NOMO-1 treated with dmso at 0.1 percent for 144 hours (cell line): ENCODE data around the gene RPH3AL.
"Not testable (repeated sequence)": the region's sequence is repeated elsewhere in the genome, so short reads cannot be mapped to it uniquely, and the experiment has no call there.

Experiments used
- DNase-seq: peaks from one replicate; lab custom pipeline; 2025; ENCODE audit not compliant: unreplicated experiment; lab: John Stamatoyannopoulos, UW

RPH3AL gene

GRCh38 chr17:206941-207560 lies 145.6 kb downstream of the RPH3AL start:
- DNase-seq = no peak

- not testable (repeated sequence) for DNase-seq
These were observed 146.1 kb downstream of the RPH3AL start for GRCh38 chr17:206484-206883.

DNA sequence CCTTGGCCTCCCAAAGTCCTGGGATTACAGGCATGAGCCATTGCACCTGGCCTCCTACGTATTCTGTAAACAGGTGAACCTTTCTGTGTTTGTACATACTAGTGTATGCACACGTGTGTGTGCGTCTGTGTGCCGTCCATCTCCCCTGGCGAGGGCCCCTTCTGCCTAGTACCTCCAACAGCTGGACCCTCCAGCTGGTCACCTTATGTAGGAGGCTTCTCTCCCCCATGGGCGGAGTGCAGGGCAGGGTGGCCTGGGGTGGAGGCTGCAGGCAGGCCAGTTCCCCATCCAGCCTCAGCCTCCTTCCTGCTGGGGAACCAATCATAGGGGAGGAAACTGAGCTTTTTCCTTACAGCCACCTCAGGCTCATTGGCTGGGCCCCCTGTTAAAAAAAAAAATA lies 146.8 kb downstream of the RPH3AL start:
- no peak for DNase-seq

DNA sequence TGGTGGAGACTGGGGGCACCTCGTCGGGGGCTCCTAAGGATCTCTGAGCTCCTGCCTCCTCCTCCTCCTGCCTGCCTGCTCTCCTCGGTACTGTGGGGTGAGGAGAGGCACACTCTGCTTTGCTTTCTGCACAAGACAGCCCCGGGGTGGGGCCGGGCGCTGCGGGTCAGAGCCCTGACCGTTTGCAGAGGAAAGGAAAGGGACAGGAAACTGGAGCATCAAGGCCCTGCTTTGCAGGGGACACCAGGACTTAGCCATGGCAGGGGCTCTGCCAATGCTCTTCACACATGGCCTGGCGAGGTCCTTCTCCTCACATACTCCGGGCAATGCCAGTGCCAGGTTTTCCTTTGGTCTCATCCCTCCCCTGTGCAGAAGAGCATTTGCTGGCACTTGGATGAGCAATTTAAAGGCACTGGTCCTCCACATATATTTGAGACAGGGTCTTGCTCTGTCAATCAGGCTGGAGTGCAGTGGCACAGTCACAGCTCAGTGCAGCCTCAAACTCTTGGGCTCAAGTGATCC lies 147.4 kb downstream of the RPH3AL start:
- DNase-seq = no peak

DNA sequence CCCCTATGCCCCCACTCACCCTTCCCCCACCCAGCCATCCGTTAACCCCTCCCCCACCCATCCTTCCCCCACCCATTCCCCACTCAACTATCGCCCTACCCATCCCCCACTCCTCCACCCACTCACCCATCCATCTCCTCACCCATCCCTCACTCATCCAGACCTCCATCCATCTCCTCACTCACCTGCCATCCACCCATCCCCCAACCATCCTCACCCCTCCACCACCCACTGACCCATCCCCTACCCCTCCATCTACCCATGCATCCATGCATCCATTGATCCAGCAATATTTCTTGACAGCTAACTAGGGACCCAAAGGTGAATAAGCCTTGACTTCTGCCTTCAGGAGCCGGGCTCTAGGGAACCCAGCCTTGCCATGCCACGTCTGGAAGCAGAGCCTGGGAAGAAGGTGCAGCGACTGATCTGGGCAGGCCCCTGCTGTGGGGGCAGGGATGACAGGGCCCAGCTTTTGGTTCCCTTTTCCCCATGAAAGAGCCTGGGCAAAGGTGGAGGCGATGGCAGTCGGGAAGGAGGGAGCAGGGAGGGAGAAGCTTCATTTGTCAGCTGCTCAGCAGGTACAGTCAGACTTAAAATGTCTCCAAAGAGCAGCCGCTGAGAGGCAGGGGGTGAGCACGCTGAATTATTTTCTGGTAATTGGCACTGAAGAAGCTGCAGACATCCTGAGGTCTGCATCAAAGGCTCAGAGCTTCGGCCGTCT lies 148.0 kb downstream of the RPH3AL start:
- no peak for DNase-seq

GRCh38 chr17:202501-202951 lies 150.1 kb downstream of the RPH3AL start:
- DNase-seq = no peak

DNA sequence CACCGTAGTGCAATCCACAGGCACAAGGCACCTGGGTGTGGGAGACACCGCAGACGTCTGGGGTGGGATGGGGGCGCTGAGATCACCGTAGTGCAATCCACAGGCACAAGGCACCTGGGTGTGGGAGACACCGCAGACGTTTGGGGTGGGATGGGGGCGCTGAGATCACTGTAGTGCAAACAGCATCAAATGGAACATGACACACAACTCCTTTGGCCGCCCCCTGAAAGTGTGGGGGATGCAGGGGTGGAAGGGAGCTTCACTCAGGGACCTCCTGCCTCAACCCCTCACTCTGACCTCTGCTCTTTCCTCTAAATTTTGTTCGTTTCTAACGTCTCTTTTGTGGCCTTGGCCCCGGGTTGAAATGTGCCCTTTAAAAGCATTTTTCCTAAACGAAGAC lies 150.9 kb downstream of the RPH3AL start:
- not testable (repeated sequence) for DNase-seq

DNA sequence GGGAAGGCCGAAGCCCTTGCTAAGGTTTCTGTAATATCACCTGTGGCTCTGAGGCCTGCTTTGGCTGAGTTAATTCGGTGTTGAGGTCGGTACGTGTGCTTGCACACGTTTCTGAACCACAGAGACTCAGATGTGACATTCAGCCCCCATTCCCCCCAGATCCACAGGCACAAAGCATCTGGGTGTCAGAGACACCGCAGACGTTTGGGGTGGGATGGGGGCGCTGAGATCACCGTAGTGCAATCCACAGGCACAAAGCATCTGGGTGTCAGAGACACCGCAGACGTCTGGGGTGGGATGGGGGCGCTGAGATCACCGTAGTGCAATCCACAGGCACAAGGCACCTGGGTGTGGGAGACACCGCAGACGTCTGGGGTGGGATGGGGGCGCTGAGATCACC lies 151.3 kb downstream of the RPH3AL start:
- not testable (repeated sequence) for DNase-seq

GRCh38 chr17:200586-200985 lies 152.0 kb downstream of the RPH3AL start:
- no peak for DNase-seq

- DNase-seq = no peak
These were observed 152.6 kb downstream of the RPH3AL start for GRCh38 chr17:199806-200545.

GRCh38 chr17:199191-199604 lies 153.4 kb downstream of the RPH3AL start:
- DNase-seq = no peak

DNA sequence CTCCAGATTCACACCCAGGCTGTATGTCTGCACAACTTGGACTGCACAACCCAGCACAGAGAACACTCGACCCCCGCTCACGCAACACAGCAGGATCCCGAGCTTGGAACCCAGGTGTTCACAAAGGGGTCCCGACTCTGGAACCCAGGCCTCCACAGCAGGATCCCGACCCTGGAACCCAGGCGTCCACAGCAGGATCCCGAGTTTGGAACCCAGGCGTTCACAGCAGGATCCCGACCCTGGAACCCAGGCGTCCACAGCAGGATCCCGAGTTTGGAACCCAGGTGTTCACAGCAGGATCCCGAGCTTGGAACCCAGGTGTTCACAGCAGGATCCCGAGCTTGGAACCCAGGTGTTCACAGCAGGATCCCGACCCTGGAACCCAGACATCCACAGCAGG lies 154.4 kb downstream of the RPH3AL start:
- not testable (repeated sequence) for DNase-seq

DNA sequence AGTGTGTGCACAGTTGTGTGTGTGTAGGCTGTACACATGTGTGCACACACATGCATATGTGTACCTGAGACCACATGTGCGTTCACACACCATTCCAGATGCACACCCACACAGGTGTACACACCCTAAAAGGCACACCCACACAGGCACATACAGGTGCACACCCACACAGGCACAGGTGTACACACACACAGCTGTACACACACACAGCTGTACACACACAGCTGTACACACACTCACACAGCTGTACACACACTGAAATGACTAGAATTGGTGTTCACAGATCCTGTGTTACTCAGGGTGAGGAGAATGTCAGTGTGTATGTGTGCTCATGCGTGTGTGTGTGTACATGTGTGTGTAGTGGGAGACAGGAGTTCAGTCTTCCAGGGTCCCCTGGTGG lies 155.3 kb downstream of the RPH3AL start:
- DNase-seq = no peak

GRCh38 chr17:194828-195602 lies 157.6 kb downstream of the RPH3AL start:
- DNase-seq = peak; percentile 12

DNA sequence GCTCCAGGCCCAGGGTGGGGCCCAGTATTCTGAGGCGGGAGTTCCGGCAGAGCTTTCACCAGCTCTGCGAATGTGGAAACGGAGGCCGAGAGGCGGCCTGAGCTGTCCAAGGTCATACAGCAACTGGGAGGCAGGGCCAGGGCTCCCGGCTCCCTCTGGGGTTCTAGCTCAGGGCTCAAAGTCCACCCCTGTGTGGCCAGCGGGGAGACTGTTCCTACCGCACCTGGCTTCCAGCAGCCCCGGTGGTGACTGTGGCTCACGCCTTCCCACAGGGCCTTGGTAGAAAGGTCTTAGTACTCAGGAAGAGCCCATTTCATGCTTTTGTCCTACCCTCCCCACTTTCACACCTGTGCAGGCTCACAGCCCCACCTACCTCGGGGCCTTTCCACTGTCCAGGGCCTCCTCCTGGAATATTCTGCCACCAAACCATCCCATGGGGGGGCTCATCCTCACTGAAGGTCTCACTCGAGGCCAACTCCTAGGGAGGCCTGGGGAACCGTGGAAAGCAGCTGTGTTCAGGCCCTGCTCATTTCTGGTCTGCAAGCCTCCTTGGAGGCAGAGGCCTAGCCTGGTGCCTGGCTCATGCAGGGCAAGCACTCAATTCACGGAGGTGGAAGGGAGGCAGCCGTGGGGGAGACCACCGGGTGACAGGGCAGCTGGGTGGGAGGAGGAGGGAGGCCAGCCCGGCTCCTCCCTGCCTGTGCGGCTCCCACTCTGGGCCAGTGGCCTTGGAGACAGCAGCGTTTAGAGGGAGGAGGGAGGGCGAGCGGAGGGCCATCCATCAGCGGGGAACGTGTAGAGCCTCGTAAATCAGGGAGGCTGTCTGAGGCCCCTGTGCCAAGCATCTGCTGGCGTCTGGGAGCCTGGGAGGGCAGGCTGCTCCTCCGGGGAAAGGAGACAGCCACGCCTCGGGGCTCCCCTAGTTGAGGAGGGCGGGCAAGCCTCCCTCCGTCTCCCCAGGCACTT lies 158.5 kb downstream of the RPH3AL start:
- DNase-seq = no peak

DNA sequence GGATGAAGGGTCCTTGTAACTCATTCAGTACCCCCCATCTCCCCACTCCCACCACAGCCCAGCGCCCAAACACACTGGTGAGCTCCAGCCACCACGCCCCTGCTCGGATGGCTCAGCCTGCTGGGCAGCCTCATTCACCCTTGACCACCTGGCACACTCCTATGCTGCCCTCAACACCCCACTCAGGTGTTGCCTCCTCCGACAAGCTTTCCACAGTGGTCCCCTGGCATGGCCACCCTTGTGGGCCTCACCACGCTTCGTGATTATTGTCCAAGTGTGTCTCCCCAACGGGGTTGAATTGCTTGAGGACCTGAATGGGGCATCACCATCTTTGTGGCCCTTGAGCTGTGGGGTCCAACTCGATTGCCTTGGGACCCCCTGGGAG lies 159.2 kb downstream of the RPH3AL start:
- DNase-seq = no peak

DNA sequence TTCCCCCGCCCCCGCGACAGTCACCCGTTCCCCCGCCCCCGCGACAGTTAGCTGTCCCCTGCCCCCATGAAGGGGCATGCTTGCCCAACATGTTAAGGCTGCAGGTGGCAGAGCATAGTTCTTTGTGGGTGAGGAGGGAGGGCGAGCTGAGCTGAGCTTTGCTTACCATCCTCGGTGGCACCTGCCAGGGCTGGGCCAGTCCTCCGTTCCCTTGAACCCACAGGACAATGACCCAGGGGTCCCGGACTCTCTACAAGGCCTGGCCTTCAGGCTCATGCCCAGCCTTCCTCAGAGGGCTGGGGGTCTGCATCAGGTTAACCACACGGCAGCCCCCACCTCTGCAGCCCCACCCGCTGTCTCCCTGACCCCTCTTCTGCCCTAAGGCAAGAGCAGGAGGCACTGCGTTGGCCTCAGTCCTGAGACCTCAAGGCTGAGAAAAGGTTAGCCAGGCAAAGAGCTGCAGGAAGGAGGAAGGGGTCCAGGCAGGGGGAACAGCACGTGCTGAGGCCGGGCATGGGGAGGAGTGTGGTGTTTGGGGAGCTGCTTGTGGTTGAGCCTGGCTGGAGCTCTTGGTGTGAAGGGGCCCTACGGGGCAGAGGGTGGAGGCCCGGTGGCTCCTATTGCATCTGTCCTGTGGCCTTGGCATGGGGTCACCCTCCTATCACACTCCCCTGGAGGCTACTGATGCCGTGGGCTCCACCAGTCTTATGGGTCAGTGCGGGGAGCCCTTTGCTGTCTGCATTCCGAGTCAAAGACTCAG lies 159.8 kb downstream of the RPH3AL start:
- no peak for DNase-seq

- no peak for DNase-seq
These were observed 163.2 kb downstream of the RPH3AL start for GRCh38 chr17:189444-189843.

GRCh38 chr17:187130-187529 lies 165.5 kb downstream of the RPH3AL start:
- DNase-seq = no peak
